H1 (cell line): ENCODE data around the gene TMEM14C. TPM values are rescaled to one million over a fixed set of nuclear protein-coding genes. Genes with fewer than 3 reads are reported as not detected.
"Not testable (repeated sequence)": the region's sequence is repeated elsewhere in the genome, so short reads cannot be mapped to it uniquely, and the experiment has no call there.

Source experiments
- CTCF ChIA-PET: fragments of 300-600 bp; sonication (Branson Sonifier 250); formaldehyde crosslinking; loops from one replicate; lab custom pipeline; 2021; ENCODE audit not compliant: partially characterized antibody; lab: Charles Lee
- POLR2A ChIA-PET: fragments of 300-600 bp; sonication (Branson Sonifier 250); formaldehyde crosslinking; loops from one replicate; lab custom pipeline; 2021; ENCODE audit warnings: inconsistent platforms; ENCODE audit not compliant: partially characterized antibody; lab: Charles Lee
- DNase-seq, 2 experiments: peaks; one replicate each; pipeline versions ENCODE4 v3.0.0 to v3.0.0-alpha.2; 2010 to 2022; ENCODE audit warnings: low spot score in 2 of 2, low read depth in 1 of 2, mixed read lengths in 1 of 2
- FAIRE-seq: peaks from 2 replicates; lab custom pipeline; 2011; peaks lifted over from hg19 to GRCh38; lab: Jason Lieb, UNC
- H2AFZ ChIP-seq: 2 replicates; pipeline ENCODE4 v1.8.1; 2012; ENCODE audit warnings: low read length, inconsistent platforms
- H2AK5ac ChIP-seq: 2 replicates; pipeline ENCODE4 v1.6.1; 2013; ENCODE audit warnings: low read depth, low read length
- H2BK120ac ChIP-seq: replicated peaks from 2 replicates; pipeline ENCODE3; 2013; ENCODE audit warnings: low read depth, low read length, inconsistent platforms
- H2BK12ac ChIP-seq: 2 replicates; pipeline ENCODE4 v1.6.1; 2013; ENCODE audit warnings: low read depth, low read length
- H2BK15ac ChIP-seq: 2 replicates; pipeline ENCODE4 v1.6.1; 2013; ENCODE audit warnings: low read length
- H2BK20ac ChIP-seq: 2 replicates; pipeline ENCODE4 v1.6.1; 2013; ENCODE audit warnings: low read length
- H2BK5ac ChIP-seq: 2 replicates; pipeline ENCODE4 v1.6.1; 2013; ENCODE audit warnings: low read depth, low read length
- H3K14ac ChIP-seq: 2 replicates; pipeline ENCODE4 v1.6.1; 2013; ENCODE audit warnings: inconsistent platforms; ENCODE audit not compliant: insufficient read length
- H3K18ac ChIP-seq: 2 replicates; pipeline ENCODE4 v1.6.1; 2013; ENCODE audit warnings: low read length; ENCODE audit errors: extremely low read depth
- H3K23ac ChIP-seq: 2 replicates; pipeline ENCODE4 v1.6.1; 2013; ENCODE audit warnings: inconsistent platforms; ENCODE audit not compliant: insufficient read length
- H3K23me2 ChIP-seq: 2 replicates; pipeline ENCODE4 v1.6.1; 2013; ENCODE audit warnings: low read depth, low read length
- H3K27ac ChIP-seq: 2 replicates; pipeline ENCODE4 v1.6.1; 2011; ENCODE audit warnings: low read depth, low read length, inconsistent platforms
- H3K27me3 ChIP-seq, 4 experiments: replicated peaks in 1 of 4; 1 replicate in 1 of 4; 2 replicates in 3 of 4; pipeline versions ENCODE4 v1.6.1 to v1.8.1; 2011 to 2013; ENCODE audit warnings: low read length in 3 of 4, mild to moderate bottlenecking in 3 of 4, inconsistent platforms in 2 of 4, mixed read lengths in 2 of 4, moderate library complexity in 1 of 4; ENCODE audit not compliant: control insufficient read depth in 3 of 4, insufficient read depth in 3 of 4; ENCODE audit errors: extremely low read depth in 1 of 4
- H3K36me3 ChIP-seq, 4 experiments: 2 replicates each; pipeline versions ENCODE4 v1.6.1 to v1.8.1; 2011 to 2013; ENCODE audit warnings: mild to moderate bottlenecking in 4 of 4, low read length in 3 of 4, moderate library complexity in 2 of 4, control low read depth in 1 of 4, inconsistent platforms in 1 of 4; ENCODE audit not compliant: insufficient read depth in 4 of 4, control insufficient read depth in 2 of 4
- H3K4ac ChIP-seq: replicated peaks from 2 replicates; pipeline ENCODE3; 2013; ENCODE audit warnings: low read length, low read depth, mixed read lengths, inconsistent platforms; ENCODE audit not compliant: insufficient read length
- H3K4me1 ChIP-seq, 4 experiments: replicated peaks in 1 of 4; 1 replicate in 1 of 4; 2 replicates in 3 of 4; pipeline versions ENCODE4 v1.6.1 to v1.8.1; 2011 to 2013; ENCODE audit warnings: low read length in 3 of 4, inconsistent platforms in 2 of 4, mixed read lengths in 1 of 4; ENCODE audit not compliant: insufficient read depth in 4 of 4, control insufficient read depth in 3 of 4
- H3K4me2 ChIP-seq, 2 experiments: 2 replicates each; pipeline versions ENCODE4 v1.6.1 to v1.8.1; 2011 to 2013; ENCODE audit warnings: low read depth in 2 of 2, low read length in 2 of 2, control low read depth in 1 of 2, inconsistent platforms in 1 of 2, mild to moderate bottlenecking in 1 of 2; ENCODE audit not compliant: insufficient read depth in 1 of 2
- H3K4me3 ChIP-seq, 4 experiments: fragments of 200-600, 300-600 bp in 1 of 4; sonication (generic), shearing (Covaris generic), sonication (Bioruptor Twin) in 1 of 4; 2 replicates each; pipeline versions ENCODE4 v1.5.1 to v1.8.1; 2011 to 2016; ENCODE audit warnings: low read length in 4 of 4, low read depth in 3 of 4, control low read depth in 2 of 4, inconsistent platforms in 2 of 4, mild to moderate bottlenecking in 2 of 4, mixed read lengths in 1 of 4, moderate library complexity in 1 of 4; ENCODE audit not compliant: insufficient read depth in 2 of 4; ENCODE audit errors: extremely low read depth in 1 of 4
- H3K56ac ChIP-seq: replicated peaks from 2 replicates; pipeline ENCODE3; 2013; ENCODE audit warnings: low read depth, mild to moderate bottlenecking, mixed read lengths, low read length, inconsistent platforms; ENCODE audit not compliant: insufficient read length
- H3K79me1 ChIP-seq: 2 replicates; pipeline ENCODE4 v1.6.1; 2013; ENCODE audit warnings: low read depth, low read length, control low read depth
- H3K79me2 ChIP-seq, 2 experiments: 2 replicates each; pipeline versions ENCODE4 v1.6.1 to v1.8.1; 2012 to 2013; ENCODE audit warnings: low read length in 2 of 2, mild to moderate bottlenecking in 2 of 2, inconsistent platforms in 1 of 2; ENCODE audit not compliant: insufficient read depth in 2 of 2, control insufficient read depth in 1 of 2
- H3K9ac ChIP-seq, 4 experiments: replicated peaks in 1 of 4; 1 replicate in 1 of 4; 2 replicates in 3 of 4; pipeline versions ENCODE4 v1.6.1 to v1.8.1; 2011 to 2013; ENCODE audit warnings: low read depth in 3 of 4, low read length in 3 of 4, control low read depth in 2 of 4, mild to moderate bottlenecking in 2 of 4, moderate library complexity in 2 of 4, inconsistent platforms in 1 of 4; ENCODE audit errors: extremely low read depth in 1 of 4
- H3K9me3 ChIP-seq, 2 experiments: 2 replicates each; pipeline versions ENCODE4 v1.6.1 to v1.8.1; 2012 to 2013; ENCODE audit warnings: mild to moderate bottlenecking in 2 of 2, moderate library complexity in 2 of 2, control low read depth in 1 of 2, inconsistent platforms in 1 of 2, low read depth in 1 of 2, low read length in 1 of 2, mixed read lengths in 1 of 2; ENCODE audit not compliant: insufficient read depth in 2 of 2
- H4K20me1 ChIP-seq, 2 experiments: replicated peaks in 1 of 2; 2 replicates each; pipeline versions ENCODE3 to v1.8.1; 2011 to 2013; ENCODE audit warnings: inconsistent platforms in 2 of 2, low read length in 2 of 2, mild to moderate bottlenecking in 1 of 2; ENCODE audit not compliant: insufficient read depth in 2 of 2, control insufficient read depth in 1 of 2
- H4K5ac ChIP-seq: 2 replicates; pipeline ENCODE4 v1.6.1; 2013; ENCODE audit warnings: low read length, low read depth, mixed read lengths, inconsistent platforms; ENCODE audit not compliant: insufficient read length
- H4K8ac ChIP-seq: 2 replicates; pipeline ENCODE4 v1.8.0; 2013; ENCODE audit warnings: mild to moderate bottlenecking, moderate library complexity, low read length, inconsistent platforms; ENCODE audit not compliant: insufficient read depth; ENCODE audit errors: extremely low read depth
- H4K91ac ChIP-seq: replicated peaks from 2 replicates; pipeline ENCODE3; 2013; ENCODE audit warnings: low read length, mixed read lengths, inconsistent platforms; ENCODE audit not compliant: insufficient read length
- SP1 ChIP-seq: IDR thresholded peaks from 2 replicates; pipeline ENCODE4 v1.6.1; 2011; ENCODE audit warnings: low read depth, low read length
- WGBS, 2 experiments: shearing (Covaris generic) in 1 of 2; methylation state at CpG; one replicate each; pipeline versions ENCODE4 v1.1.6 to v1.1.7; 2013 to 2015; ENCODE audit warnings: low lambda C conversion rate in 2 of 2, mixed read lengths in 2 of 2, inconsistent platforms in 1 of 2, low coverage in 1 of 2, missing lambda C conversion rate in 1 of 2; ENCODE audit not compliant: insufficient replicate concordance in 2 of 2, insufficient coverage in 1 of 2, insufficient read length in 1 of 2; ENCODE audit errors: extremely low coverage in 1 of 2, missing lambda C conversion rate in 1 of 2; 5-methylcytosine and 5-hydroxymethylcytosine counted together
- polyA plus RNA-seq, 7 experiments: library from polyadenylated mRNA; depleted of rRNA in 3 of 7; stranded (reverse) in 5 of 7; unstranded in 2 of 7; fragments of >200 nt in 5 of 7; fragments of 200-250 nt in 2 of 7; gene quantifications; 1 replicate in 5 of 7; 2 replicates in 1 of 7; 4 replicates in 1 of 7; pipeline versions ENCODE4 v1.2.1 to v1.2.3, GENCODE V29; 2011 to 2013; ENCODE audit warnings: missing spikeins in 2 of 7, mixed read lengths in 2 of 7
- total RNA-seq: library from RNA; stranded (reverse); fragmentation: NEBNext Ultra II Directional; extraction: Animal tissue kit (Norgen Biotek cat#: 25700); gene quantifications from 2 replicates; pipeline ENCODE4 v1.2.1, GENCODE V29; 2021

Gene TMEM14C
- total and polyA plus RNA-seq, 2 of the 8 experiments (the other 6 are each of a cell fraction or from before 2014, with no cell fraction given): 116 to 157 TPM

DNA sequence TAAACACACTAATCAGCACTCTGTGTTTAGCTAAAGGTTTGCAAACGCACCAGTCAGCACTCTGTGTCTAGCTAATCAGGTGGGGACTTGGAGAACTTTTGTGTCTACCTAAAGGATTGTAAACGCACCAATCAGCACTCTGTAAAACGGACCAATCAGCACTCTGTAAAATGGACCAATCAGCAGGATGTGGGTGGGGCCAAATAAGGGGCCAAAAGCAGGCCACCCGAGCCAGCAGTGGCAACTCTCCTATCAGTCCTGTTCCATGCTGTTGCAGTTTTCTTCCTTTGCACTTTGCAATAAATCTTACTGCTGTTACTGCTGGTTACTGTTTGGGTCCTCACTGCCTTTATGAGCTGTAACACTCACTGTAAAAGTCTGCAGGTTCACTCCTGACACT lies 18.8 kb downstream of the TMEM14C start:
- CTCF ChIA-PET: interaction anchor here (1.1 to 1.8 kb wide), 3 partner anchors 18 to 327 kb away, joined by 4 to 9 read pairs (median 4); partner anchors contain the start of gene TFAP2A

More for the DNA sequence above, 18.8 kb downstream of the TMEM14C start:
- not testable (repeated sequence) for H2AK5ac ChIP-seq, H3K9ac ChIP-seq, H2BK20ac ChIP-seq, H3K36me3 ChIP-seq, H3K27ac ChIP-seq, H4K8ac ChIP-seq, H3K56ac ChIP-seq, H3K79me2 ChIP-seq, H3K4me2 ChIP-seq, H3K4me1 ChIP-seq, DNase-seq, H3K9me3 ChIP-seq, H4K20me1 ChIP-seq, H4K5ac ChIP-seq, H2BK5ac ChIP-seq, H2BK120ac ChIP-seq, H3K27me3 ChIP-seq, H3K79me1 ChIP-seq, H2AFZ ChIP-seq, H3K23me2 ChIP-seq, H3K4me3 ChIP-seq, H2BK12ac ChIP-seq, H3K4ac ChIP-seq, FAIRE-seq, H3K23ac ChIP-seq, H2BK15ac ChIP-seq, H3K14ac ChIP-seq, H4K91ac ChIP-seq, H3K18ac ChIP-seq
- POLR2A ChIA-PET: interaction anchor here (1.1 to 2.9 kb wide), 2 partner anchors 8 to 20 kb away, joined by 3 to 15 read pairs; no protein-coding TSS in a partner anchor
- 0 out of 2 replicates have a peak, but pooled peaks have one; percentile 44 for TF ChIP-seq SP1
- WGBS, 2 experiments: 80% methylated on average over 4 of the region's 4 CpGs; no CpG with 5 or more reads in 1 of the 2 experiments
